Endothelial cell of umbilical vein (primary cell): Measurements from ENCODE around the gene DEPDC5. TPM values are rescaled to one million over a fixed set of nuclear protein-coding genes. Genes with fewer than 3 reads are reported as not detected.

ENCODE experiments used
- BruUV-seq: library from RNA; stranded (reverse); fragments of 400-500 nt; replicated peaks from 2 replicates; lab custom pipeline; 2021; lab: Mats Ljungman, UMichigan
- CTCF ChIA-PET: fragments of 300-600, 350-600 bp; sonication (Branson Sonifier 250); formaldehyde crosslinking; loops from one replicate; lab custom pipeline; 2021; ENCODE audit warnings: antibody characterized with exemption, inconsistent platforms; lab: Charles Lee
- POLR2A ChIA-PET: fragments of 300-600, 350-600 bp; sonication (Branson Sonifier 250); formaldehyde crosslinking; loops from one replicate; lab custom pipeline; 2021; ENCODE audit warnings: antibody characterized with exemption, inconsistent platforms; lab: Charles Lee
- DNase-seq: peaks from one replicate; pipeline ENCODE4 v3.0.0-alpha.2; 2011; ENCODE audit warnings: low read depth, low spot score
- FAIRE-seq: peaks from 2 replicates; lab custom pipeline; 2011; peaks lifted over from hg19 to GRCh38; lab: Jason Lieb, UNC
- H2AFZ ChIP-seq: 2 replicates; pipeline ENCODE4 v1.6.0; 2012; ENCODE audit warnings: low read depth, low read length, control low read depth, inconsistent platforms
- H3K27ac ChIP-seq: 2 replicates; pipeline ENCODE4 v1.5.1; 2011; ENCODE audit warnings: low read depth, mild to moderate bottlenecking, control low read depth, low read length, moderate library complexity; ENCODE audit not compliant: insufficient read depth
- H3K27me3 ChIP-seq, 2 experiments: 2 replicates each; pipeline versions ENCODE4 v1.6.0 to v1.6.1; 2011; ENCODE audit warnings: low read length in 2 of 2, mixed read lengths in 1 of 2; ENCODE audit not compliant: control insufficient read depth in 2 of 2, insufficient read depth in 2 of 2
- H3K36me3 ChIP-seq, 2 experiments: 2 replicates in 1 of 2; 3 replicates in 1 of 2; pipeline ENCODE4 v1.5.1; 2011; ENCODE audit warnings: low read length in 2 of 2, mild to moderate bottlenecking in 1 of 2, moderate library complexity in 1 of 2; ENCODE audit not compliant: control insufficient read depth in 2 of 2, insufficient read depth in 2 of 2; ENCODE audit errors: extremely low read depth in 1 of 2
- H3K4me1 ChIP-seq: 3 replicates; pipeline ENCODE4 v1.5.1; 2011; ENCODE audit warnings: mild to moderate bottlenecking, low read length; ENCODE audit not compliant: control insufficient read depth, insufficient read depth; ENCODE audit errors: extremely low read depth
- H3K4me2 ChIP-seq: 2 replicates; pipeline ENCODE4 v1.6.1; 2011; ENCODE audit warnings: low read length, control low read depth, mixed read lengths; ENCODE audit not compliant: insufficient read depth
- H3K4me3 ChIP-seq, 3 experiments: fragments of 200-600 bp in 1 of 3; sonication (generic), shearing (Covaris generic) in 1 of 3; replicated peaks in 1 of 3; 2 replicates each; pipeline ENCODE4 v1.5.1; 2011 to 2016; ENCODE audit warnings: control low read depth in 3 of 3, low read length in 3 of 3, mild to moderate bottlenecking in 2 of 3, inconsistent platforms in 1 of 3, low read depth in 1 of 3, moderate library complexity in 1 of 3; ENCODE audit not compliant: insufficient read depth in 1 of 3
- H3K79me2 ChIP-seq: 2 replicates; pipeline ENCODE4 v1.6.0; 2012; ENCODE audit warnings: low read length, inconsistent platforms; ENCODE audit not compliant: control insufficient read depth, insufficient read depth
- H3K9ac ChIP-seq: replicated peaks from 2 replicates; pipeline ENCODE3; 2011; ENCODE audit warnings: low read length, control low read depth; ENCODE audit not compliant: insufficient read depth; ENCODE audit errors: extremely low read depth
- H3K9me1 ChIP-seq: replicated peaks from 3 replicates; pipeline ENCODE4 v1.6.0; 2011; ENCODE audit warnings: mild to moderate bottlenecking, low read length; ENCODE audit not compliant: control insufficient read depth, insufficient read depth; ENCODE audit errors: extremely low read depth
- H3K9me3 ChIP-seq: replicated peaks from 2 replicates; pipeline ENCODE4 v1.5.1; 2012; ENCODE audit warnings: low read length, inconsistent platforms; ENCODE audit not compliant: control insufficient read depth, insufficient read depth
- H4K20me1 ChIP-seq: replicated peaks from 2 replicates; pipeline ENCODE3; 2011; ENCODE audit warnings: mild to moderate bottlenecking, low read length; ENCODE audit not compliant: control insufficient read depth, insufficient read depth; ENCODE audit errors: extremely low read depth
- EZH2 ChIP-seq: IDR thresholded peaks from 2 replicates; pipeline ENCODE4 v1.6.1; 2012; ENCODE audit warnings: borderline replicate concordance, low read depth, mild to moderate bottlenecking, moderate library complexity, low read length, inconsistent platforms; ENCODE audit not compliant: severe bottlenecking
- FOS ChIP-seq: IDR thresholded peaks from 2 replicates; pipeline ENCODE4 v1.6.1; 2011; ENCODE audit warnings: mild to moderate bottlenecking, low read length, moderate library complexity, borderline replicate concordance; ENCODE audit not compliant: insufficient read depth
- GATA2 ChIP-seq: IDR thresholded peaks from 2 replicates; pipeline ENCODE4 v1.7.0; 2011; ENCODE audit warnings: low read depth, mild to moderate bottlenecking, moderate library complexity, mixed read lengths, low read length; ENCODE audit not compliant: insufficient read length, insufficient read depth
- JUN ChIP-seq: IDR thresholded peaks from 2 replicates; pipeline ENCODE4 v1.6.1; 2011; ENCODE audit warnings: borderline replicate concordance, low read depth; ENCODE audit not compliant: insufficient read length, insufficient read depth
- MAX ChIP-seq: IDR thresholded peaks from 2 replicates; pipeline ENCODE4 v1.6.1; 2011; ENCODE audit not compliant: insufficient read depth, insufficient read length
- MYC ChIP-seq: IDR thresholded peaks from one replicate; pipeline ENCODE4 v1.6.1; 2011; ENCODE audit warnings: mild to moderate bottlenecking, low read depth, low read length
- POLR2A ChIP-seq: IDR thresholded peaks from 2 replicates; pipeline ENCODE4 v1.6.1; 2012; ENCODE audit warnings: low read depth, mild to moderate bottlenecking, control low read depth, low read length
- POLR2AphosphoS5 ChIP-seq: IDR thresholded peaks from 2 replicates; pipeline ENCODE4 v1.6.1; 2012; ENCODE audit warnings: low read depth, mild to moderate bottlenecking, control low read depth, low read length, moderate library complexity; ENCODE audit not compliant: insufficient read depth
- dilution Hi-C: fragments of 300-500 bp; cut with MboI; formaldehyde crosslinking; loops from one replicate; pipeline ENCODE4 v1.15.0; 2019; ENCODE audit warnings: low sequenced_read_pairs; ENCODE audit not compliant: extremely low pct_ligation_motif_present
- intact Hi-C: fragments of 100-400 bp; cut with micrococcal nuclease; formaldehyde crosslinking; loops from one replicate; pipeline ENCODE4 v1.10.0; 2022
- polyA plus RNA-seq, 4 experiments: library from polyadenylated mRNA; depleted of rRNA in 3 of 4; stranded (reverse) in 3 of 4; unstranded in 1 of 4; fragments of >200 nt; gene quantifications; 2 replicates each; pipeline versions ENCODE4 v1.2.1 to v1.2.3, GENCODE V29; 2011 to 2012; ENCODE audit warnings: missing spikeins in 1 of 4
- total RNA-seq: library from RNA; stranded (reverse); gene quantifications from 2 replicates; pipeline ENCODE4 v1.2.3, GENCODE V29; 2021
- TF ChIP-seq, protein P1 (sequence below), 2 donors: IDR thresholded peaks; 1 replicate in 1 of 2; 2 replicates in 1 of 2; pipeline ENCODE4 v1.5.1; 2011; ENCODE audit warnings: low read length in 2 of 2, mild to moderate bottlenecking in 2 of 2, moderate library complexity in 2 of 2, control low read depth in 1 of 2, inconsistent platforms in 1 of 2, low read depth in 1 of 2; ENCODE audit not compliant: insufficient read depth in 1 of 2; ENCODE audit errors: extremely low read depth in 1 of 2

The DEPDC5 gene
- total and polyA plus RNA-seq, 2 donors (not counting 3 experiments of a cell fraction or from before 2014, with no cell fraction given), result 13.1 to 36.6 TPM

DNA sequence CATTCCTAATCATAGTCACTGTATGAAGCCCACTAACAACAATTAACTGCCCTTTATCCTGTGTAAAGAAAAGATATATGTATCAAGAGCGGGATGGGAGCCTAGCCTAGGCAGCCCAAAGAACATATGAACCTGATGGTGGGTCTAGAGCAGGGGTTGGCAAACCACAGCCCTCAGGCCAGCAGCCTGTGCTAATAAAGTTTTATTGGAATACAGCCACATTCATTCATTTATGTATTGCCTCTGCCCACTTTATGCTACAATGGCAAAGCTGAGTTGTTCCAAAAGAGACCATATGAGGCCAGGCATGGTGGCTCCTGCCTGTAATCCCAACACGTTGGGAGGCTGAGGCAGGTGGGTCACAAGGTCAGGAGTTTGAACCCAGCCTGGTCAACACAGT is 17.4 kb upstream of the DEPDC5 start:
- H3K36me3 ChIP-seq, result peaks cover 4 to 5% of the 10 kb centered on the region in 2 experiments
- dilution Hi-C loops, result no loop called here
- no peak for FAIRE-seq

More for the DNA sequence above, 17.4 kb upstream of the DEPDC5 start:
- no TSS peak for BruUV-seq
- TF ChIP-seq MYC, result no peak
- TF ChIP-seq, protein P1, sequence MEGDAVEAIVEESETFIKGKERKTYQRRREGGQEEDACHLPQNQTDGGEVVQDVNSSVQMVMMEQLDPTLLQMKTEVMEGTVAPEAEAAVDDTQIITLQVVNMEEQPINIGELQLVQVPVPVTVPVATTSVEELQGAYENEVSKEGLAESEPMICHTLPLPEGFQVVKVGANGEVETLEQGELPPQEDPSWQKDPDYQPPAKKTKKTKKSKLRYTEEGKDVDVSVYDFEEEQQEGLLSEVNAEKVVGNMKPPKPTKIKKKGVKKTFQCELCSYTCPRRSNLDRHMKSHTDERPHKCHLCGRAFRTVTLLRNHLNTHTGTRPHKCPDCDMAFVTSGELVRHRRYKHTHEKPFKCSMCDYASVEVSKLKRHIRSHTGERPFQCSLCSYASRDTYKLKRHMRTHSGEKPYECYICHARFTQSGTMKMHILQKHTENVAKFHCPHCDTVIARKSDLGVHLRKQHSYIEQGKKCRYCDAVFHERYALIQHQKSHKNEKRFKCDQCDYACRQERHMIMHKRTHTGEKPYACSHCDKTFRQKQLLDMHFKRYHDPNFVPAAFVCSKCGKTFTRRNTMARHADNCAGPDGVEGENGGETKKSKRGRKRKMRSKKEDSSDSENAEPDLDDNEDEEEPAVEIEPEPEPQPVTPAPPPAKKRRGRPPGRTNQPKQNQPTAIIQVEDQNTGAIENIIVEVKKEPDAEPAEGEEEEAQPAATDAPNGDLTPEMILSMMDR (IDR thresholded peaks at IDR 0.05; ENCODE audit: extremely low read depth in 1 of 2, insufficient read depth in 1 of 2, low read depth in 1 of 2, low read length in 2 of 2), result no peak
- TF ChIP-seq POLR2AphosphoS5, result no peak
- no peak for TF ChIP-seq POLR2A
- no peak for TF ChIP-seq MAX
- no peak for TF ChIP-seq JUN
- TF ChIP-seq GATA2, result no peak
- no peak for TF ChIP-seq EZH2
- no peak for TF ChIP-seq FOS
- H3K4me3 ChIP-seq, result no peak overlapping the region
- no peak overlapping the region for H3K4me2 ChIP-seq
- ChIA-PET CTCF (no interaction called here), POLR2A (no interaction called here)
- no peaks in the 10 kb centered on the region for H3K9me3 ChIP-seq
- H2AFZ ChIP-seq, result no peak overlapping the region
- H3K79me2 ChIP-seq, result peaks cover 66% of the 10 kb centered on the region
- peaks cover 3% of the 10 kb centered on the region for H4K20me1 ChIP-seq
- no peaks in the 10 kb centered on the region for H3K27me3 ChIP-seq
- intact Hi-C loops, result no loop called here
- H3K9ac ChIP-seq, result no peak overlapping the region
- no peak overlapping the region for H3K27ac ChIP-seq
- no peak for DNase-seq
- H3K4me1 ChIP-seq, result no peaks in the 10 kb centered on the region
- H3K9me1 ChIP-seq, result no peaks in the 10 kb centered on the region
